Prostate gland (tissue), 2 donors: ENCODE data around the gene PGAM1. TPM values are rescaled to one million over a fixed set of nuclear protein-coding genes. Genes with fewer than 3 reads are reported as not detected.

Experiments used
- DNase-seq: peaks from one replicate; pipeline ENCODE4 v3.0.0-alpha.2; 2019; ENCODE audit warnings: low spot score
- H3K27ac ChIP-seq, 2 donors: fragments of 200-600 bp; sonication (generic); 2 replicates each; pipeline ENCODE4 v1.5.1; 2017 to 2019
- H3K27me3 ChIP-seq: fragments of 200-600 bp; sonication (generic); replicated peaks from 2 replicates; pipeline ENCODE4 v1.5.1; 2019; ENCODE audit not compliant: insufficient read depth
- H3K36me3 ChIP-seq, 2 donors: fragments of 200-600 bp; sonication (generic); 1 replicate in 1 of 2; 2 replicates in 1 of 2; pipeline versions ENCODE4 v1.5.1 to v1.8.1; 2017 to 2019
- H3K4me1 ChIP-seq: fragments of 200-600 bp; sonication (generic); replicated peaks from 2 replicates; pipeline ENCODE4 v1.5.1; 2019
- H3K4me3 ChIP-seq, 2 donors: fragments of 200-600 bp; sonication (generic); 2 replicates each; pipeline ENCODE4 v1.5.1; 2017 to 2019
- H3K9me3 ChIP-seq: fragments of 200-600 bp; sonication (generic); 2 replicates; pipeline ENCODE4 v1.5.1; 2017
- CTCF ChIP-seq, 4 experiments: fragments of 200-600 bp in 2 of 4; fragments of 450-650 bp in 2 of 4; sonication (generic) in 2 of 4; IDR thresholded peaks; 1 replicate in 3 of 4; 2 replicates in 1 of 4; pipeline ENCODE4 v1.5.1; 2016 to 2019; ENCODE audit warnings: antibody characterized with exemption in 4 of 4, mild to moderate bottlenecking in 2 of 4, moderate library complexity in 2 of 4
- POLR2A ChIP-seq: fragments of 450-650 bp; IDR thresholded peaks from one replicate; pipeline ENCODE4 v1.6.1; 2016; ENCODE audit warnings: antibody characterized with exemption, mild to moderate bottlenecking
- POLR2AphosphoS5 ChIP-seq: sonication (generic); formaldehyde crosslinking; IDR thresholded peaks from one replicate; pipeline ENCODE4 v1.6.1; 2017; ENCODE audit warnings: antibody characterized with exemption
- WGBS: methylation state at CpG from one replicate; pipeline ENCODE4 v1.1.5; 2018; 5-methylcytosine and 5-hydroxymethylcytosine counted together
- intact Hi-C: fragments of 100-400 bp; cut with DNase I; formaldehyde crosslinking; loops from one replicate; pipeline ENCODE4 v1.14.2; 2022
- total RNA-seq, 2 donors: library from RNA; depleted of rRNA; stranded (reverse); fragments of >200 nt; gene quantifications; one replicate each; pipeline ENCODE4 v1.1.0, GENCODE V29; 2016

PGAM1 gene
- total RNA-seq, 2 donors from 2014 or later, result 198 to 277 TPM

GRCh38 chr10:97407211-97407951 lies 18.6 kb upstream of the PGAM1 start:
- WGBS, result 7% methylated on average over 10 of the region's 10 CpGs
- TF ChIP-seq POLR2A, result no peak
- peak; percentile 49 to 83 (median 78) for TF ChIP-seq CTCF (IDR thresholded peaks at IDR 0.05)
- TF ChIP-seq POLR2AphosphoS5, result peak; percentile 63
- H3K4me1 ChIP-seq, result peaks cover 2% of the 10 kb centered on the region
- no peak overlapping the region for H3K27ac ChIP-seq
- H3K36me3 ChIP-seq, result no peaks in the 10 kb centered on the region
- no peaks in the 10 kb centered on the region for H3K9me3 ChIP-seq
- intact Hi-C loops, result no loop called here
- no peaks in the 10 kb centered on the region for H3K27me3 ChIP-seq
- H3K4me3 ChIP-seq, result no peak overlapping the region
- DNase-seq, result peak; percentile 61

DNA sequence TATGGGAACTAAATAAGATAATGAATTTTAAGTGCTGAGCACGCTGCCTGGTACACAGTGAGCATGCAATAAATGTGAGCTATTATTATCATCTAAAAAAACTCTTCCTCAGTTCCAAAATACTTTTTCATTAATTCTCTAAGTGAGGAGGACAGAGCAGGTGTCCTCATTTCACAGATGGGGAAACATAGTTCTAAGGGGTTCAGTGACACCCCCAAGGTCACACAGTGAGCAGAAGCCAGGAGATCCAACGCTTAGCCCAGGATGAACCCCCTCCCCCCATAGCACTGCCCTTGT lies 18.1 kb upstream of the PGAM1 start:
- no peak for TF ChIP-seq POLR2AphosphoS5
- TF ChIP-seq POLR2A, result no peak
- TF ChIP-seq CTCF (IDR thresholded peaks at IDR 0.05), result no peak
- intact Hi-C loops, result no loop called here
- Histone ChIP-seq H3K27me3 (no peaks in the 10 kb centered on the region), H3K4me3 (no peak overlapping the region), H3K4me1 (peaks cover 2% of the 10 kb centered on the region), H3K9me3 (no peaks in the 10 kb centered on the region), H3K27ac (peak overlapping the region; percentile 33 to 36), H3K36me3 (no peaks in the 10 kb centered on the region)
- DNase-seq, result no peak
- 74% methylated on average over 2 of the region's 2 CpGs for WGBS

- no peaks in the 10 kb centered on the region for H3K27me3 ChIP-seq
- peak; percentile 51 for DNase-seq
- WGBS, result 80% methylated on average over 10 of the region's 10 CpGs
- peaks cover 2% of the 10 kb centered on the region for H3K4me1 ChIP-seq
- H3K4me3 ChIP-seq, result no peak overlapping the region
- peak overlapping the region in 1 of 2 donors; percentile 33 for H3K27ac ChIP-seq
- TF ChIP-seq POLR2A (no peak), POLR2AphosphoS5 (peak; percentile 68)
- intact Hi-C loops, result no loop called here
- H3K9me3 ChIP-seq, result no peaks in the 10 kb centered on the region
- H3K36me3 ChIP-seq, result no peaks in the 10 kb centered on the region
Measured at GRCh38 chr10:97408496-97408992, 17.4 kb upstream of the PGAM1 start.

DNA sequence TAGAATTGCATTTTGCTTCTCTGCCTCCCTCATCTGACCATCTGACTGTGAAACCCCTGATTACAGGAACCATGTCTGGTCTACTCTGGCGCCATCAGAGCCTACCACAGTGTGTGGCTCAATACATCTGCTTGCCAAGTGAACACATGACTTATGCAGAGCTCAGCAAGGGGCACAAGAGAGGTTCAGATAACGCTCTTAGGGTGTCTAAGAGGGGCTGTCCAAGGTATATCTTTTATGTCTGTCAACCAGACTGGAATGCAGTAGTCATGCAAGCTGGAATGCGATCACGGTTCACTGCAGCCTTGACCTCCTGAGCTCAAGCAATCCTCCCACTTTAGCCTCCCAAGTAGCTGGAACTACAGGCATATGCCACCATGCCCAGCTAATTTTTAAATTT lies 14.6 kb upstream of the PGAM1 start:
- 91% methylated on average over 4 of the region's 4 CpGs for WGBS
- TF ChIP-seq POLR2AphosphoS5 (no peak), POLR2A (no peak), CTCF (IDR thresholded peaks at IDR 0.05) (no peak)
- no peak for DNase-seq
- Histone ChIP-seq H3K27ac (no peak overlapping the region), H3K4me1 (peaks cover 2% of the 10 kb centered on the region), H3K9me3 (no peaks in the 10 kb centered on the region), H3K27me3 (no peaks in the 10 kb centered on the region), H3K36me3 (no peaks in the 10 kb centered on the region), H3K4me3 (no peak overlapping the region)
- intact Hi-C loops, result no loop called here

GRCh38 chr10:97412891-97413304 lies 13.1 kb upstream of the PGAM1 start:
- DNase-seq, result peak; percentile 68
- H3K36me3 ChIP-seq, result no peaks in the 10 kb centered on the region
- intact Hi-C loops, result no loop called here
- H3K4me3 ChIP-seq, result no peak overlapping the region
- H3K9me3 ChIP-seq, result no peaks in the 10 kb centered on the region
- WGBS, result 57% methylated on average over 10 of the region's 10 CpGs
- H3K27me3 ChIP-seq, result no peaks in the 10 kb centered on the region
- peak overlapping the region; percentile 10 to 51 for H3K27ac ChIP-seq
- TF ChIP-seq CTCF (IDR thresholded peaks at IDR 0.05) (peak in 1 of 4 experiments; percentile 10), POLR2A (peak; percentile 39), POLR2AphosphoS5 (peak; percentile 68)
- H3K4me1 ChIP-seq, result peaks cover 2% of the 10 kb centered on the region
